SKM-1 treated with dmso at 0.1 percent for 144 hours (cell line): ENCODE measurements around the gene DGCR8.

Experiments
- DNase-seq: peaks from one replicate; lab custom pipeline; 2025; ENCODE audit not compliant: unreplicated experiment; lab: John Stamatoyannopoulos, UW

Gene DGCR8

GRCh38 chr22:20123366-20124082 is 43.5 kb downstream of the DGCR8 start:
- no peak for DNase-seq

- DNase-seq: no peak
Observed at GRCh38 chr22:20124083-20124787, 44.2 kb downstream of the DGCR8 start.

- DNase-seq: no peak
Observed at GRCh38 chr22:20125201-20126174, 45.4 kb downstream of the DGCR8 start.

GRCh38 chr22:20126284-20127029 is 46.4 kb downstream of the DGCR8 start:
- DNase-seq: no peak

GRCh38 chr22:20127318-20127868 is 47.4 kb downstream of the DGCR8 start:
- no peak for DNase-seq

GRCh38 chr22:20127869-20128618 is 48.0 kb downstream of the DGCR8 start:
- DNase-seq: no peak

- DNase-seq: no peak
Observed at GRCh38 chr22:20128619-20128901, 48.5 kb downstream of the DGCR8 start.

- no peak for DNase-seq
Observed at GRCh38 chr22:20128902-20129746, 49.1 kb downstream of the DGCR8 start.

GRCh38 chr22:20129747-20130014 is 49.6 kb downstream of the DGCR8 start:
- no peak for DNase-seq

- no peak for DNase-seq
Observed at GRCh38 chr22:20130319-20130718, 50.3 kb downstream of the DGCR8 start.

- no peak for DNase-seq
Observed at GRCh38 chr22:20130731-20131596, 50.9 kb downstream of the DGCR8 start.

- no peak for DNase-seq
Observed at GRCh38 chr22:20131597-20131858, 51.5 kb downstream of the DGCR8 start, which contains the start of gene ZDHHC8. Gene ZDHHC8, plus strand, starts transcription at chr22:20131804. Its CDS starts 144 bp downstream, at chr22:20131948.

GRCh38 chr22:20131859-20132685 is 52.0 kb downstream of the DGCR8 start:
- no peak for DNase-seq

- DNase-seq: no peak
Observed at GRCh38 chr22:20132686-20133246, 52.7 kb downstream of the DGCR8 start.

- DNase-seq: no peak
Observed at GRCh38 chr22:20133930-20134549, 54.0 kb downstream of the DGCR8 start.

- DNase-seq: no peak
Observed at GRCh38 chr22:20135265-20135664, 55.2 kb downstream of the DGCR8 start.
